DMS79 treated with DMSO at 0.1 percent for 48 hours (cell line): ENCODE measurements around the gene TREML4.

ENCODE experiments used
- DNase-seq: peaks from one replicate; lab custom pipeline; 2025; lab: John Stamatoyannopoulos, UW

Gene TREML4

DNA sequence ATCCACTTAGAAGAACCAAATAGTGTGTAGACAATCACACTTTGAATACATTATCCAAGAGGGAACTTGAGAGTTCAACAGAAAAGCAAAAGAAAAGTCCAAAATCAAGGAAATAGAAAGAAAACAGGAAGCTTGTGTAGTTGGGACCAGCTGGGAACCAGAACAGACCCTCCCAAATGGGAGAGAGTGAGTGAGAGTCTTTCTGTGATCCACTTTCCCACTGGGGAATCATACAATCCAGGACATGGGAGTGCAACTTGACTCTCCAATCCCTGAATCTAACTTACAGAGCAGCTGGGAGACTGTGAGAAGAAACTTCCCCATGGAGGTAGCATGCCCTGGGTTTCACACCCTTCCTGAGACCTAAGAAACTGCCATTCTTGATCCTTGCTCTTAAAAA is 27.0 kb downstream of the TREML4 start:
- no peak for DNase-seq

DNA sequence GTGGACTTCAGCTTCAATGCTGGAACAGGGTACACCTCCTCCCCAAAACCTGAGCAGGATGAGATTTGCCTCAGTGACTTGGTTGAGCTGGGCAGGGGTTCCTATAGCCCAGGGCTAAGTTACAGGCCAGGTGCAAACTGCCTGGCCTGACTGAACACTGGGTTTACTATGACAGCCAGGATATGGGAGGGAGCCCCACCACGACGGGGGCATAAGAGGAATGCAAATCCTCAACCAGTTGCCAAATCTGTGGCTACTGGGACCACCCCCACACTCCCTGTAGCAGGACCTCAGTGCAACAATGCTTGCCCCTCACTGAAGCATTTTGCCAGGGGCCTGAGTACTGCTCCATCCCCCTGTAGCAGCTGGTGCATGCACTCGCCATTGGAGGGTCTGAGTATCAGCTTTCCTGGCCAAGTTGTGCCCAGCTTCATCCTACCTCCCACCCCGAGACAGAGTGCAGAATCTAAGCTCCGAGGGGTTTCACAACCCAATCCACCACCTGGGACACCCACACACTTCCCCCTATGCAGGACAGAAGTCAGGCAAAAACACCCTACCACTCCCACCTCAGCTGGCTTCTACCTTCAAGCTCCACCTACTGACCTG is 27.6 kb downstream of the TREML4 start:
- DNase-seq: no peak

DNA sequence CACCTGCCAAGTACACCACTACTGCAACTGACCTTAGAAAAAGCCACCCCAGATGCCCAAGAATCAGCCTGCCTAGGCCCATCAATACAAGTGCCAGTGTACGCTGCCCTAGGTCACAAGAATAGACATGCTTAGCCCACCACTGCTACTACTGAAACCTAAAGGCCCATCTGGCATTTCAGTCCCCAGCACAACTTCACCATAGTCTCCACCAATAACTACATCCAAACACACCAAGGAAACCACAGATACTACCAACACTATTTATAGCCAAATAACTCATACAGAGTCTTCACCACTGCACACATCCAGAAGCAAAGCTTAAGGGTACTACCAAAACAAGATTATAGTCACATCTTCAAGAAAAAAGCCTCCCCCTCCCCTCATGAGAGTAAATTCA is 28.2 kb downstream of the TREML4 start:
- no peak for DNase-seq

DNA sequence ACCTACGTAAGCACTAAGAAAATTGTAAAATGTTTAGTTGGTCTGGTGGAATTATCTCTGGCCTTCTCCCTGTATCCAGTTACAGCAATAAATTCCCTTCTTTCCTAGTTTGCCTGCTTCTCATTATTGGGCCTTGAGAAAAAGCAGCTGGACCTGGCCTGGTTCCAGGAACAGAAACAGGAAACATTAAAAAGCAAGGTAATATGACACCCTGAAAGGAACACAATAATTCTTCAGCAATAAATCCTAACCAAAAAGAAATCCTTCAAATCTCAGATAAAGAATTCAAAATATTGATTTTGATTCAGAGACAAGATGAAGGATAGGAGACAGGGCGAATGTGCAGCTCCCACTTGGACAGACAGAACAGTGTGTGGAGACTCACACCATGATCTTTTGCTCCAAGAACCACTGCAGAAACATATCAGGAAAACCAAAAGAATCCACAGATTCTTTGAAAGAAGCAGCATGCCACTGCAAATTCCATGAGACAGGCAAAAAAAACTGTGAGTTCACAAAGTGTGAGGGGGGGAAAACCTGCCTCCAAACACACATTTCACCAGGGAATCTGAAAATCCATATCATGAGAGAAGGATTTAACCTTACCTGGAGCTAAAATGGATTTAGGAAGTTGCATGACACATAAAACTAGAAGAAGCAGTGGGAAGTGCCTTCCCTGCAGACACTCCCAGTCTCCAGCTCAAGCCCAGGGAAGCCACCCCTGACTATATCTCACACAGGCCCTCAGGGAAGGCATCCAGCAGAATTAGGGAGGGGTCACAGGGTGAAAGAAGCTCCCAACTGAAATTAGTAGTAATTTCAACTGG is 29.4 kb downstream of the TREML4 start:
- peak; percentile 82 for DNase-seq

DNA sequence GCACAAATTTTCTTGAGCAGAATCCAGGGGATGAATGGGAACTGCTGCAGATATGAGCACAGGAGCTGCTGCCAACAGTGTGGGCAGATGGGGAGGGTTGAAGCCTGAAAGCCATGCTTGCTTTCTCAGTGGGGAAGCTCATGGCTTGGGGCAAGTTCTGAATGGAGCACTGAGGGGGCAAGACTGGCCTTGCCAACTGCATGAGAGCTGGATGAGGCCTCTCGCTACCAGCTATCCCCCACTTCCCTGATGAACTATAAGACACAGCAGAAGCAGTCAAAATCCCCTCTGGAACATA is 30.0 kb downstream of the TREML4 start:
- DNase-seq: no peak

DNA sequence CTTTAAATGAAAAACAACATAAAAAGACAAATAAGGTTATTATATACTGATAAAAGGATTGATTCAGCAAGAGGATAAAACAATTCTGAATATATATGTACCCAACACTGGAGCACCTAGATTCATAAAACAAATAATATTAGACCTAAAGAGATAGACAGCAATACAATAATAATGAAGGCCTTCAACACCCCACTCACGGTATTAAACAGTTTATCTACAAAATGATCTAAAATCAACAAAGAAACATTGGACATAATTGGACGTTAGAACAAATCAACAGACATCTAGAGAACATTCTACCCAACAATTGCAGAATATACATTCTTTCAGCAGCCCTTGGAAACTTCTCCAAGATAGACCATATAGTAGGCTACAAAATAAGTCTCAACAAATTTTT is 34.3 kb downstream of the TREML4 start:
- DNase-seq: no peak

DNA sequence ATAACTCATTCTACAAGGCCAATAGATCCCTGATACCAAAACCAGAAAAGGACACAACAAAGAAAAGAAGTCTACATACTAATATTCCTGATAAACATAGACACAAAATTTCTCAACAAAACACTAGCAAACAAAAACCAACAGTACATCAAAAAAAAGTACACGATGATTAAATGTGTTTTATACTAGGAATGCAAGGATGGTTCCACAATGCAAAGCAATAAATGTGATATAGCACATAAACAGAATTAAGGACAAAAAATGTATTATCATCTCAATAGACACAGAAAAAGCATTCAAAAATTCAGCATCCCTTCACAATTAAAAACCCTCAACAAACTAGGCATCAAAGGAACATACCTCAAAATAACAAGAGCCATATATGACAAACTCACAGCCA is 35.1 kb downstream of the TREML4 start:
- DNase-seq: no peak

DNA sequence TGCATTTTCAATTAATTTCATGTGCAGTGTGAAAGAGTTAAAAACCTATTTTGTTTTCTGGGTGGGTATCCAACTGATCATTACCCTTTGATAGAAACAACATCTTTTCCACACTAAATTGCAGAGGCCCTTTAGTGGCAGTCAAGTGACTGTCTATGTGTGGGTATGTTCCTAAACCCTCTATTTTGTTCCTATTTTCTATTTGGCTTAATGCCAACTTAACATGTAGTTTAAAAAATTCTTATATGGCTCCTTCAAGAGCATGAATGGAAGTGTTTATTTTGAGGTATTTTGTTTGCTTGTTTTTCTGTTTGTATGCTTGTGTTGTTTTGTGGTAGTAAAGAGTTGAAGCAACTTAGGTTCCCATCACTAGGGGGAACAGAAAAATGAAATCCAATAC is 38.4 kb downstream of the TREML4 start:
- DNase-seq: no peak

DNA sequence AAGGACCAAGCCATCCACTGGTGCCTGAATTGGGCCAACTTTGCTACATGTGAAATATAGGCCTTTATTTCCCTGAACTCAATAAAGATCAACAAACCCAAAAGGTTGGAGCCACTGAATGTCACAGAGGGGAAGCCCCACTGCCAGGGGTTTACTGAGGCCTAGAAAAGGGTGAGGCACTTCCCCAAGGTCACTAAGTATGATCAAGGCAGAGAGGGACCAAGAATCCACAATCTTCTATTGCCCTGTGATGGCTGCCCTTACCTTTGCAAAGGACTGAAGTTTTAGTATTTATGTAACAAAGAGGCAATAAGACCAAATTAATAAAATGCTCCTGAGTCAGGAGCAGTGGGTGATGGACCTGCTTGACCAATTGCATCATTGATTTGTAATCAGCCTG is 40.3 kb downstream of the TREML4 start:
- DNase-seq: no peak

DNA sequence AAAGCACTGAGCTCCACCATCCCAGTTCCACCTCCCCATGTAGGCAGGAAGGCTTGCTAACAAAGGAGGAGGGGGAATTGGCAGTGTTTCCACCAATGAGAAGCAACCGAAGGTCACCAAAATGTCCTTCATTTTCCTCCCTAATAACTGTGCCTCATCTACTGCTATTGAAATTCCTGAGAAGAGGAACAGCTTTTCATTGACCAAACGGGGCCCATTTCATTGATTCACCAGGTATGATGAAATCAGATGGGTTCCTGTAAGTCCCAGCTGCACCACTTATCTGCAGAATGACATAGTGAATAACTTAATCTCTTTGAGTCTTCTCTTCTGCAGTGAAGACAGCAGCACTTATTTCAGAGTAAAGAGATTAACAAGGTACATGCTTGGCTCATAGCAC is 41.0 kb downstream of the TREML4 start:
- DNase-seq: no peak

DNA sequence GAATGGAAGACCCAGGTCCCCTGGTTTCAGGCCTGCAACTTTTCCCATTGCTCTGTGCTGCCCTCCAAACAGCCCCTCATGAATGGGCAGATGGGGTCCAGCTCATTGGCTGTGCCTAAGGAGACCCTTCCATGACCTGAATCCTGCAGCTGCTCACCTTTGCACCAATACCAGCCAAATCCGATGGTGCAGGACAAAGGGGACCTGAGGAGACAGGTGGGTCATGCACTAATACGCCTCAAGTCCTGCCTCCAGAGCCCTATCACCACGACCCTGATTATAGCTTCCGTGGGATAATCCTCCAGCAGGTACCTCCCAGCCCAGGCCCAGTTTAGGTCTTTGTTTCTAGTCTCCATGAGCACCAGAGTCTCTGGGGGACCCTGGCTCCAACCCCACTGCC is 41.6 kb downstream of the TREML4 start:
- no peak for DNase-seq

DNA sequence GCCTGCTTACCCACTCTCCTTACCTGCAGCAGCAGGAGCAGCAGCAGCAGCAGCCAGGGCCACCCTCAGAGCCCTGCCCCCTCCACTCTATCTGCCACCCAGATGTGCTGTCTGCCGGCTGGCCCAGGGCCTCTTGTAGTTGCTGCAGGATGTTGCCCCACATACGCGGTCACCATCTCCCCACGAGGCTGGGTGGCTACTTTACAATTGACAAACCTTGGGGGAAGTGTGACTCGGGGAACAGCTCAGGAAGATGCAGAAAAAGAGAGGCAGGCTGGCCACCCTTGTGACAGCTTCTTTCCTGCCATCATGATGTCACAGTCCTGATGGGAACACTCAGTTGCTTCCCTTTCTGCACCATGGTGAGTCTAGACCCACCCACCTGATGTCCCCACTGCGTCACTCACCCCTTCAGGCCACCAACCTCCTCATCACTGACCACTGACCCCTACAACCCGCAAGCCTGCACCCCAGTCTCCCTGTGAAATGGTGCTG is 43.8 kb downstream of the TREML4 start:
- no peak for DNase-seq

DNA sequence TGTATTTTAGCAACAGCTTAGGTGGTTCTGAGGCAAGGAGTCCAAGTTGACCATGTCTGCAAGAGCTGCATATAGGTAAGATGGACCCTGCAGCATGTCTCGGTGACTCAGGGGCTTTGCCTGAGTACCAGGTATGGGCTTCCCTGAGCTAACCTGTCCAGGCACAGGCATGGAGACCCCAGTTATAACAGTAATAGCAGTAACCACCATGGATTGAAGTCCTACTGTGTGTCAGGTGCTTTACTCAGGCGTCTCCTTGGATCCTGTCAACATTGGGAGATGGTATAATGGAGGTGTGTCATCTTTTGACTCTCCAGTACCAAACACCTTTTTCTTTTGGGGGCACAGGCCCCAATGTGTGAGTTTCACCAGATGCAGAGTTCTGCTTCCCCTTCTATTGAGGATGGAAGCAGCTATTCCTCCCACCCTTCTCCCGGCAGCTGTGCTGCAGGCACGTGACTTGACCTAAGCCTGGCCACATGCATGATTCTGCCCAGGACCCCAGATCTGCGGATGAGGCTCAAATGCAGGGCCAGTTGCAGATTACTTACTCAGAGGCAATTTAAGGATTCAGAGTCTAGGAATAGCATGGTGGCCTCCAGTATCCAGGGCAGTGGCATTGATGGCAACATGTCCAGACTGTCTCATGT is 44.6 kb downstream of the TREML4 start:
- no peak for DNase-seq

DNA sequence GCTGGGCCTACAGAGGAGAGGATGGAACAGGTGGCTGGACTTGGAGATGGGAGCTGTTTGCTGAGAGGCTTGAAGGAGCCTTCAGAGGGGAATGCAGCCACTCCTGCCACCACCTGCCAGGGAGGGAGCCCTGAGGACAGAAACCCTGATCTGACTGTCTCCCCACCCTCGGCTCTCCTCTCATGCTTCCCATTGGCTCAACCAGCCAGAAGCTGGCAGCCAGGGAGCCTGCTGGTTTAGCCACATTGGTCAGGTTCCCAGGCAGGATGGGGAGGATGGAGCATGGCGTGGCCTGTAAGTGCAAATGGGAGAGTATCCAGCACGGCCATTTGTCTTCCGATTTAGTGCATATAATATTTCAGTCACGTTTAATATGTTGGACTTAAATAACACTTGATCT is 45.6 kb downstream of the TREML4 start:
- peak; percentile 82 for DNase-seq

DNA sequence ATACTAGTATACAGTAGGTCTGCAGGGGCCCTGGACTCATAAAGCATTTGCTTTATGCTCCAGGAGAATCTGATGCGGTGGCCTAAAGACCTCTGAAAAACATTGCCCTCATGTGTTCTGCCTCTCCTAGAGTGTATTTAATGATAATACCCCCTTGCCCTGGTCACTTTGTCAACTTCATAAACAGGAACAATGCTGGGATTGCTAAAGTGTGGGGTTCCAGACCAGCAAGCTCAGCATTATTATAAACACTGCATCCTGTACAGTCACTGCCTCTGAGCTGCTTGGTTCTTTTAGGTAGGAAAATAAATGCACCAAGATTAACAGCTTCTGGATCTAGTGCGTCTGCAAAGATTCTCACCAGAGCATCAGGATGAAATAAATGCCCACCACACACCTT is 46.1 kb downstream of the TREML4 start:
- DNase-seq: no peak

DNA sequence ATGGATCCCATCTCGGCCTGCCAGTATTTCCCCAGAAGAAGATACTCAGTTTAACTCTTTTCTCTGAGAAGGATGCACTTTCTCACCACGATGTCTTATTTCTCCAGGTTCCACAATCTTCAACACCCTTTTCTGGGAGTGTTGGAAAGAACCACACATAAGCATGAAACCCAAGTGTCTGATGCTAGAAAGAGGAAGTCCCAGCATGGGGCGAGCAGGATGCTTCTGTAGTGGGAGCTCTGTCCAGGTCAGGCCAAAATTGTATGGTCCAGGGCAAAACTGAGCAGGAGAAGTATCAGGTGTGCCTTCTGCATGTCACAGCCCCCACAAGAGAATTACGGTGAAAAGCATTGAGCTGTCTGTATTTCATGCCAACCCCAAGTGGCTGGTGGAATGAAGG is 47.3 kb downstream of the TREML4 start:
- DNase-seq: no peak

DNA sequence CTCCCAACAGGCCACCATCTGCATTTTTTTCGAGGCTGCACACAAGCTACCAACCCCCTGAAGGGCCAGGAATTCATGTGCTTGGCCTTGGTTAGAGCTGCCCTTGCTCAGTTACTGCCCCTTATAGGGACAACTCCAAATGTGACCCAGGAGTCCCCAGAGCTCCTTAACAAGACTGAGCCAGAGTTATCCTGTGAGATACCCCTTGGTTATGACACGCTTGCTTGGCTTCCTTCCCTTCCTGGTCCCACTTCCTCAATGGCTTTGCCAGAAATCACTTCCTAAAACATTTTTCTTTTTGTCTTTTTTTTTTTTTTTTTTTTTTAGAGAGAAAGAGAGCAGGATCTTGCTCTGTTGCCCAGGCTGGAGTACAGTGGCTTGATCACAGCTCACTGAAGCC is 49.5 kb downstream of the TREML4 start:
- no peak for DNase-seq

DNA sequence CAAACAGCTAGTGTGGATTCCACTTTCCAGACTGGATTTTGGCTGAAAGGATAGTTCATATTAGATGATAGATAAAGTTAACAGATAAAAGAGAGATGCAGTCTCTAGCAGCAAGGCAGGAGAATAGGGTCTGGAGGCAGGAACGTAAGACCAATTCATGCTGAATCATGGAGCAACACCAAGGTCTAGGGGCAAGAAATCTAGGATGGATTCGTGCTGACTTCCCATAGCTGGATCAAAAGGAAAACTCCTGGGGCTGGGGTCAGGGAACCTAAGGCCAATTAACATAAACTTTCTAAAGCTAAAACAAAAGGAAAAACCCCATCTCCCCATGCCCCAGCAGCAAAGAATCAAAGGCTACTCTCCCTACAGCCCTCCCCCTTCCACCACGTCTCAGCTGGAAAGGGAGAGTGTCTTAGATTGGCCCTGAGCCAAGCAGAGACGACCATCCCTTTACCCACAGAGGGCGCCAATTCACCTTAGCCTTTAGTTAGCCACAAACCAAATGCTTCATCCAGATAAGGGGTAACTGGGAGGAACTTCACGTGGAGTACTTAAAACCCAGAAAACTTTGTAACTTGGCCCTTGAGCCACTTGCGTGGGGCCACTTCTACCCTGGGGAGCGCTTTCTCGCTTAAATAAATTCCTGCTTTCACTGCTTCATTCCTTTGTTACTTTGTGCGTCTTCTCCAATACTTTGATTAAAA is 50.7 kb downstream of the TREML4 start:
- DNase-seq: peak; percentile 89

DNA sequence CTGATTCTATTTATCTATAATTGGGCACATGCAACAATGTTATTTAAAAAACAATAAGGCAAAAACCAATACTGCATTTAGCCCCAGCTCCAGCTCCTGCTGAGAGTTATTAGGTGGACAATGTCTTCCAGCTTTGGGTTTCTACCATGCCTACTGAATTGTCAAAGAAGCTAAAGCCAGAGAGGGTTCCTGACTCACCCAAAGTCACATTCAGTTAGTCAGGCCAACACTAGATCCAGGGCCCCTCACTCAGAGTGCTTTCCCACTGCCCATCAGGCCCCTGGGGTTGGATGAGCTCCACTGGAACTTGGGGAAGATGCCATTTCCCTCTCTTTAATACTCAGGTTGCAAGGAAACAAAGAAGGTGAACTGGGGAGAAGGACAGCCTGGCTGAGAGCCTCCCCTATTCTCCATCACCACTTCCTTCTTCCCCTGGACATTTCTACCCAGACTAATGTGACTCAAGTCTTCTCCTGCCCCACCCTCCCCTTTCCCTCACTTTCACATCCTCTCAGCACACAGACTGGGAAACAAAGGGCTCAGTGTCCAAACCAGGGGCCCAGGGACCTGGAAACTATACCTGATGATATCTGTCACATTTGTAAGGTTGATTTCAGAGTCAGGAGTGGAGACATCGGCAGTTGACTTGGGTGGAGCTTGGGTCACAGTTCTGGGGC is 52.4 kb downstream of the TREML4 start:
- no peak for DNase-seq

DNA sequence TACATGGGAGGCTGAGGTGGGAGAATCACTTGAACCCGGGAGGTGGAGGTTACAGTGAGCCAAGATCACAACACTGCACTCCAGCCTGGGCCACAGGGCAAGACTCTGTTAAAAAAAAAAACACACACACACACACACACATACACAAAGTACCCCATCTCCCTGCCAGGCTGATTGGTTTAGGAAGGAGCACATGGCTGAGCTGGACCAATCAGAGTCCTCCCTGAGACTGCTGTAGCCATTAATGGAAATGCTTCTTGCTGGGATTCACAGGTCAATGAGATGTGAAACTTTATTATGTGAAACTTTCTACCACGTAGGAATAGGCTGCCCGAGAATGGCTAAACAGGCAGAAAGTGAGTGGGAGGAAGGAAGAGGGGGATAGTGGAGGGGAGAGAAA is 55.5 kb downstream of the TREML4 start:
- no peak for DNase-seq

DNA sequence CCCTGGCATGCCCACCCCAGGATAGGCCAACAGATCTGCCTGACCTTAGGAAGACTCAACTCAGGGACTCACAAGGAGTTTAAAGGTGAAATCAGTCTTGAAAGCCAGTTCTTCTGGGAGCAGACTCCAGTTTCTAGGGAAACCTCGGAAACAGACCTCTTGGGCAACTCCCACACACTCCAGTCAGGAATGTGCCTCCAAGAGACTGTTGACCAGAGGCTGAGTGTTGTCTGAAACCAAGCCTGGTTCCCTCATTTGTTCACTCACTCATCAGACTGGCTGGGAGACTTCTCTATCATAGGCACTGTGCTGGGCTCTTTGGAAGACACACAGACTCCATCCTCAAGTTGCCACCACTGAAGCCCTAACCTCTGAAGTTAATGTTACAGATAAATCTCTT is 56.6 kb downstream of the TREML4 start:
- peak; percentile 39 for DNase-seq
